Skeletal muscle satellite cell (primary cell): ENCODE data around the gene FSIP1.

Experiments
- H3K27me3 ChIP-seq: 2 replicates; pipeline ENCODE4 v1.7.0; 2013; ENCODE audit warnings: low read length; ENCODE audit not compliant: control insufficient read depth, insufficient read depth
- H3K36me3 ChIP-seq: 2 replicates; pipeline ENCODE4 v1.7.0; 2013; ENCODE audit warnings: mild to moderate bottlenecking, control low read depth, low read length; ENCODE audit not compliant: insufficient read depth
- H3K4me1 ChIP-seq: 2 replicates; pipeline ENCODE4 v1.7.0; 2013; ENCODE audit warnings: low read length; ENCODE audit not compliant: control insufficient read depth, insufficient read depth
- H3K4me2 ChIP-seq: 2 replicates; pipeline ENCODE4 v1.7.0; 2013; ENCODE audit warnings: mild to moderate bottlenecking, low read length
- H3K4me3 ChIP-seq: 2 replicates; pipeline ENCODE4 v1.7.0; 2013; ENCODE audit warnings: low read length
- H3K9ac ChIP-seq: 2 replicates; pipeline ENCODE4 v1.7.0; 2013; ENCODE audit warnings: mild to moderate bottlenecking, low read depth, low read length, moderate library complexity
- H3K9me3 ChIP-seq: replicated peaks from 2 replicates; pipeline ENCODE4 v1.7.0; 2013; ENCODE audit warnings: mild to moderate bottlenecking, control low read depth, low read length

Gene FSIP1

DNA sequence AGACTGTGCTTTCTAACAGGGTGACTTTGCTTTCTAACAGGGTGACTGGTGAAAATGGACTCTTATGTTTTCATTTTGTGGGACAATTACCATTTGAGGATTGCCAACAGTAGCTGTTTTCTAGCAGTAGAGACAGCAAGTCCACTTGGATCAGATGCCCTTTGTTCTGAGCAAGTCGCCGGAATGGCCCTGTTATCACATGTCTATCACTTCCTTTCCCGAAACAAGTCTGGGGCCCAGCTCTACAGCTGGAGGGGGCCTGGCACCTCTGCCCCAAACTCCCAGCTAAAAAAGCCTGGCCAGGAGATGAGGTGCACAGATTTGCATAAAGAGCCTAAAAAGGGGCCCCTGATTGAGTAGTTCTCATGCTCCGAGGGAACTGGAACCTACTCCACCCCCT is 157.2 kb downstream of the FSIP1 start:
- Histone ChIP-seq H3K4me1 (peaks cover 35% of the 10 kb centered on the region), H3K9me3 (no peaks in the 10 kb centered on the region), H3K36me3 (no peaks in the 10 kb centered on the region), H3K4me3 (no peak overlapping the region), H3K27me3 (no peaks in the 10 kb centered on the region), H3K4me2 (peak overlapping the region; percentile 26), H3K9ac (no peak overlapping the region)

DNA sequence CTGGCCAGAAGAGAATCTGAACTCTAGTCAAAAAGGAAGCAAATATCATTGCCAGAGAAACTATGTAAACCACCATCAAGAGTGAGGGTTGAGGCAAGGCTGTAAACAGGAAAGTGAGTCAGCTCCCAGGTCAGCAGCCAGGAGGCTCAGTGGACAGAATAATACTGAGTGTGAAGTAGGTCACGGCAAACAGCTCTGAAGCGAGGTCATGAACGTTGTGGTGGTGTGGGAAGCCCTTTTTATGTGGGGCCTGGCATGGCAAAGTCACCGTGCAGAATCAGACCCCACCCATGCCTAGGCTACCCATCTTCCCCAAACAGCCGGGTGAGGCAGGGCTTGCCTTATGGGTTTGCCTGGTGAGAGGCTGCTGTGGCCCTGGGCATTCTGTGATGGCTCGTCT is 157.8 kb downstream of the FSIP1 start:
- Histone ChIP-seq H3K4me2 (peak overlapping the region; percentile 42), H3K4me3 (no peak overlapping the region), H3K36me3 (no peaks in the 10 kb centered on the region), H3K9ac (peak overlapping the region; percentile 19), H3K27me3 (no peaks in the 10 kb centered on the region), H3K9me3 (no peaks in the 10 kb centered on the region), H3K4me1 (peaks cover 35% of the 10 kb centered on the region)

DNA sequence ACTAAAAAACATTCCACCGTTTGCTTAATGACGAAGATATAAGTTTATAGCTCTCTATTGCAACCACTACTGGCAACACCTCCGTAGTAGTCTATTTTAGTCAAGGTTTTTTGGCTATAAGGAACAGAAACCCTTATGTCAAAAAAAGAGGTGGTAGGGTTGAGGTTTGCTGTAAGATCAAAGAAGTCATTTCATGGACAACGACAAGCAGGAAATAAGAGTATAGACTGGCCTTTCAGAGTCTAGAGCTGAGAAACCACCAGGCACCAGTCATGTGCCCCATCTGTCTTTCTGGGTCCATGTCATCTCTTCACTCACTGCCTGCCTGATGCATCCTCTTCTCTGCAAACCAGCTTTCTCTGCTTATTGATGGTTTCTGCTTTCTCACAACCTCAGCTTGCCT is 159.1 kb downstream of the FSIP1 start:
- Histone ChIP-seq H3K9ac (no peak overlapping the region), H3K4me2 (no peak overlapping the region), H3K9me3 (no peaks in the 10 kb centered on the region), H3K27me3 (no peaks in the 10 kb centered on the region), H3K4me1 (peaks cover 23% of the 10 kb centered on the region), H3K36me3 (no peaks in the 10 kb centered on the region), H3K4me3 (no peak overlapping the region)

DNA sequence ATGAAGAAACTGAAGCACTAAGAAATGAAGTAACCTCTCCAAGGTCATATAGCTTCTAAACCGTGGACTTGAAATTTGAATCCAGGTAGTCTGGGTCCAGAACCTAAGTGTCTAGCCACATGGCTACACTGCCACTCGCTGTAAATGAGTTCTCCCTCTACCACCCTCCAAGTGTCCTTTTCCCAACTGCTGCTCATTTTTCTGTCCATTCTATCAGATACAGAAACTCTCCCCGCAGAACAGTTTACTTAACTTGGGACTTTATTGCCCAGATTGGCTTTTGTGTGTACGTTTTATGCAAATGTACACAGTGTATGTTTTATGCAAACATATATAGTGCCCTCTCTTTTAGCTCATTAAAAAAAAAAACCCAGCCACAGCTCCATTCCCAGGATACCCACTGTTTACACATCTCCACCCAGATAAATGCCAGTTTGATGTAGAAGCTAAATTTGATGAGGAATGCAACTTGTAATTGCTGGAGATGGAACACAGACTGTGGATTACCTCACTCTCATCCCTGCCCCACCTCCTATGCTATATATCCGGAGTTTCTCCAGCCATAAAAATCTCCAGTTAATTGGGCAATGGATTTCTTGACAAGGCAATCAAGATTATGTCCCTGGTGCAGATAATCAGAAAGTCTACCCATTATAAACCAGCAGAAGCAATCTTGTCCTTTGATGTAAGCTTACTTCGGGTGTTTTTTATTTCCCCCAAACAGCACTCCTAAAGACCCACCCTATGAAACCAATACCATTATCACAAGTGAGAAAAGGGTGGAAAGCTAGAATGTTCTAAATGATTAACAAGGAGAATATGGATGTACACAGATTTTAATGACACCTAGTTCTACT is 159.8 kb downstream of the FSIP1 start:
- Histone ChIP-seq H3K9ac (no peak overlapping the region), H3K36me3 (no peaks in the 10 kb centered on the region), H3K4me3 (no peak overlapping the region), H3K4me2 (no peak overlapping the region), H3K27me3 (no peaks in the 10 kb centered on the region), H3K9me3 (no peaks in the 10 kb centered on the region), H3K4me1 (peaks cover 23% of the 10 kb centered on the region)

DNA sequence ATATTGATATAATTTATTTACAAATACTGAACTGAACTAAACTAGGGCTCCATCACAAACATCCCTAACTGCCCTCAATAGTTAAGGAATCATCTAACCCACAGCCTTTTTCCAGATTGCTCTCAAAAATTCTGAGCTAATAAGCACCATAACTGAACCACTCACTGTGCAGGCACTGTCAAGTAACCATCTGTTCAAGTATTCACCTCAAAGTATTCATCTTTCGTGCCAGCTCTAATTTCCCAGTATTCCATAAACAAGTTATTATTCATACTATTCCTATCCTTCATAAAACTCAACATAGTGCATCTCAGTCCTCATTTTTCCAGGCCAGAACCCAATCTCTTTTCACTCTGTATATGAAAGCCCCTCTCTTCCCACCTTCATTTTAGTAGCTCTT is 160.7 kb downstream of the FSIP1 start:
- Histone ChIP-seq H3K9ac (no peak overlapping the region), H3K9me3 (no peaks in the 10 kb centered on the region), H3K4me3 (no peak overlapping the region), H3K27me3 (no peaks in the 10 kb centered on the region), H3K36me3 (no peaks in the 10 kb centered on the region), H3K4me1 (peaks cover 23% of the 10 kb centered on the region), H3K4me2 (no peak overlapping the region)

DNA sequence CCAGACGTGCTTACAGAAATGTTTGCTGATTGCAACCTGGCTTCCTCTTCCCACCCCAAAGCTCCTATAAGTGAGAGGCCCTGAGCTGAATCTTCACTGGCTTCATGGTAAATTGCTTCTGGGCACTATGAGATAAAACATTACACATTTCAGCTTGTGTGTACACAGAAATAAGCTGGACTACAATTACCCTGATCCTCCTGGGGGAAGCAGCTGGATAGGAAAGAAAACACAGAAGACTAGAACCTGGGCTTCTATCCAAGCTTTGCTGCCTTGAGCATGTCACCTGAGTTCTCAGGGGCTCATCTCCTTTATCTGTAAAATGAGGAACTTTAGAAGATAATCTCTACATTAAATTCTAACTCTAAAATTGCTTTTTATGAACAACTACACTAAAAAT is 161.4 kb downstream of the FSIP1 start:
- no peak overlapping the region for H3K4me2 ChIP-seq
- no peaks in the 10 kb centered on the region for H3K9me3 ChIP-seq
- no peak overlapping the region for H3K9ac ChIP-seq

DNA sequence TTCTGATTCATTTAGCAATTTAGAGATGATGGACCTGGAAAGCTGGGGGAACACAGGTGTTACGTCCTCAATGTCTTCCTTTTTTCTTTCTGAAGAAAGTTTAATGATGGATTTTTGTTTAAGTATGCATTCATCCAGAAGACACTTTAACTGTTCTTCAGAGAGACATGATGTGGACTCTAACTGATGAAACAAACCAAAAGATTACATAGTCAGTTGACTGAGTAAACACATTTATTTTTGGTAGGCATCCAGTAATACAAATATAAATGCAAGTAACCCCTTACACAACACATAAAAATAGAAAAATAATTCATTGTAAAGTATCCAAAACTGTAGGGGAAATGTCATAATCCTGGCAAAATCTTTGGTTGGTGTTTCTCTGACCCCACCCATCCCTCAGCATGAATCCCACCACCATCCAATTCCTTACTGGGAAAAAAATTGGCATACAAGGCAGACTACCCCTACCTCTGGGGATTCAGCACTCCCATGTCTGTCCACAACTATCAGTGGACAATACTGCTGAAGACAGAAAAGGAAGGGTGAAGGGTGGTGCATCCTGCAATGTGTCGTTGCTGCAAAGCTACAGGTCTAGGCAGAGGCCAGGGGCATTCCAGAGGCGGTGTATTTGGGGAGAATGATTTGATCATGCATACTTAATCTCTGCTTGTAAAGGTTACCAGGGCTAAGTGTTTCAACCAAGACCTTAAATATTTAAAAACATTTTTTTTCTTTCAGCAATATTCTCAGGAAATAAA is 164.4 kb downstream of the FSIP1 start:
- Histone ChIP-seq H3K36me3 (no peaks in the 10 kb centered on the region), H3K4me3 (no peak overlapping the region), H3K27me3 (no peaks in the 10 kb centered on the region), H3K4me2 (no peak overlapping the region), H3K4me1 (no peaks in the 10 kb centered on the region), H3K9ac (no peak overlapping the region), H3K9me3 (no peaks in the 10 kb centered on the region)

More for the DNA sequence above, 161.4 kb downstream of the FSIP1 start:
- Histone ChIP-seq H3K36me3 (no peaks in the 10 kb centered on the region), H3K4me3 (no peak overlapping the region), H3K4me1 (peaks cover 21% of the 10 kb centered on the region), H3K27me3 (no peaks in the 10 kb centered on the region)

DNA sequence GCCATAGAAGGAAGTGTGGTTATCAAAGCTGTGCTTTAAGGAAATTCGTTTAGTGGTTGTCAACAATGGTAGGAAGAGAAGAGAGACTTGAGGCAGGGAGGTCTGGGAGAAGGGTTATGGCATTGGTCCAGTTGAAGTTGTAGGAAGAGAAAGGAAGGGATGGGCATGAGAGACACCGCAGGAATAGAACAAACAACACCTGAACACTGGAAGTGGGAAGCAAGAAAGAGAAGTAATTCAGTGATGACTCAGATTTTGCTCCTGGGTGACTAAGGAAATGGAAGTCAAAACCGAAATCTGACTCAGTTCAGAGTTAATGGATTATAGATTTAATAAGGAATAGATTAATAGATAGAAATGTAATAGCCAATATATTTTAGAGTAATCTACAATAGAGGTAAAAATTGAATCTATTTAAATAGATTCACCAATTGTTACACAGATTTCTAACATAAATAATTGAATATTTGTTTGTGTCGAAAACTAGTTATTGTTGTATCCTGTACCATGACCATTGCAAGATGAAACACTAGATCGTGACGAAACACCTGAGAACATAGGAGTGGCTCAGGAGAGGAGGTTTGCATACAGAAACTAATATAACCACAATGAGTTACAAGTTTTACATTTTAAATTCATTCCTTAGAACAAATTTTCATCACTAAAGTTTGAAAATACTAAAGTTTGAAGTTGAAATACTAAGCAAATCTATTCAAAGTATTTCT is 165.7 kb downstream of the FSIP1 start:
- Histone ChIP-seq H3K36me3 (no peaks in the 10 kb centered on the region), H3K4me2 (no peak overlapping the region), H3K9ac (no peak overlapping the region), H3K4me1 (no peaks in the 10 kb centered on the region), H3K27me3 (no peaks in the 10 kb centered on the region), H3K9me3 (no peaks in the 10 kb centered on the region), H3K4me3 (no peak overlapping the region)

DNA sequence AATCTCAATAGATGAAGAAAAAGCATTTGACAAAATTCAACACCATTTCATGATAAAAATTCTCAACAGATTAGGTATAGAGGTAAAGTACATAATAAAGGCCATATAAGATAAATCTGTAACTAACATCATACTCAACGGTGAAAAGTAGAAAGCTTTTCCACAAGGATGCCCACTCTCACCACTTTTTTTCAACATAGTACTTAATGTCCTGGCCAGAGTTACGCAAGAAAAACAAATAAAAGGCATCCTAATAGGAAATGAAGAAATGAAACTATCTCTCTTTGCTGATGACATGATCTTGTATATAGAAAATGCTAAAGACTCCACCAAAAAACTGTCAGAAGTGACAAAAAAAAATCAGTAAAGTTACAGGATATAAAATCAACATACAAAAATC is 168.8 kb downstream of the FSIP1 start:
- no peaks in the 10 kb centered on the region for H3K27me3 ChIP-seq
- no peaks in the 10 kb centered on the region for H3K36me3 ChIP-seq
- no peak overlapping the region for H3K4me2 ChIP-seq
- no peak overlapping the region for H3K4me3 ChIP-seq
- H3K9ac ChIP-seq: no peak overlapping the region
- H3K4me1 ChIP-seq: no peaks in the 10 kb centered on the region
- no peaks in the 10 kb centered on the region for H3K9me3 ChIP-seq

DNA sequence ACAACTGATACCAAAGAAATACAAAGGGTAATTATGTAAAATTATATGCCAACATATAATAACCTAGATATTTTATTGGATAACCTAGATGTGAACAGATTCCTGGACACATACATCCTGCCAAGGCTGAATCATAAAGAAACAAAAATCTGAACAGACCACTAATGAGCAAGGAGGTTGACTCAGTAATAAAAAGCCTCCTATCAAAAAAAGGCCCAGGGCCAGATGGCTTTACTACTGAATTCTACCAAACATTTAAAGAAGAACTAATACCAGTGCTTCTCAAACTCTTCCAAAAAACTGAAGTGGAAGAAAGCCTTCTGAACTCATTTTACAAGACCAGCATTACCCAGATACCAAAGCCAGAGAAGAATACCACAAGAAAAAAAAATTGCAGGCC is 169.4 kb downstream of the FSIP1 start:
- H3K4me3 ChIP-seq: no peak overlapping the region
- no peaks in the 10 kb centered on the region for H3K4me1 ChIP-seq
- no peaks in the 10 kb centered on the region for H3K36me3 ChIP-seq
- no peaks in the 10 kb centered on the region for H3K27me3 ChIP-seq
- H3K9me3 ChIP-seq: no peaks in the 10 kb centered on the region
- H3K9ac ChIP-seq: no peak overlapping the region
- H3K4me2 ChIP-seq: no peak overlapping the region

DNA sequence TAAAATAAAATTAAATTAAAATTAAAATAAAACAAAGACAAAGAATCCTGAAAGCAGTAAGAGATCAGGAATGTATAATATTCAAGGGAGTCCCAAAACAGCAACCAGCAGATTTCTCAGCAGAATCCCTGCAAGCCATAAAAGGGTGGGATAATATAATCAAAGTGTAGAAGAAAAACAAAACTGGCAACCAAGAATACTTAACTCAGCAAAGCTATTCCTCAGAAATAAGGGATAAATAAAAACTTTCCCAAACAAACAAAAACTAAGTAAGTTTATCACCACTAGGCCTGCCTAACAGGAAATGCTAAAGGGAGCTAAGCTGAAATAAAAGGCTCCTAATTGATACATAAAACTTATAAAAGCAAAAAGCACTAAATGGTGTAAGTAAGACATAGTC is 172.0 kb downstream of the FSIP1 start:
- Histone ChIP-seq H3K4me3 (no peak overlapping the region), H3K36me3 (no peaks in the 10 kb centered on the region), H3K9ac (no peak overlapping the region), H3K27me3 (no peaks in the 10 kb centered on the region), H3K9me3 (no peaks in the 10 kb centered on the region), H3K4me2 (no peak overlapping the region), H3K4me1 (no peaks in the 10 kb centered on the region)
